SIG-M5 (cell line): ENCODE data around the gene CHCHD6.

Source experiments
- DNase-seq: peaks from one replicate; lab custom pipeline; 2025; lab: John Stamatoyannopoulos, UW

CHCHD6 gene

DNA sequence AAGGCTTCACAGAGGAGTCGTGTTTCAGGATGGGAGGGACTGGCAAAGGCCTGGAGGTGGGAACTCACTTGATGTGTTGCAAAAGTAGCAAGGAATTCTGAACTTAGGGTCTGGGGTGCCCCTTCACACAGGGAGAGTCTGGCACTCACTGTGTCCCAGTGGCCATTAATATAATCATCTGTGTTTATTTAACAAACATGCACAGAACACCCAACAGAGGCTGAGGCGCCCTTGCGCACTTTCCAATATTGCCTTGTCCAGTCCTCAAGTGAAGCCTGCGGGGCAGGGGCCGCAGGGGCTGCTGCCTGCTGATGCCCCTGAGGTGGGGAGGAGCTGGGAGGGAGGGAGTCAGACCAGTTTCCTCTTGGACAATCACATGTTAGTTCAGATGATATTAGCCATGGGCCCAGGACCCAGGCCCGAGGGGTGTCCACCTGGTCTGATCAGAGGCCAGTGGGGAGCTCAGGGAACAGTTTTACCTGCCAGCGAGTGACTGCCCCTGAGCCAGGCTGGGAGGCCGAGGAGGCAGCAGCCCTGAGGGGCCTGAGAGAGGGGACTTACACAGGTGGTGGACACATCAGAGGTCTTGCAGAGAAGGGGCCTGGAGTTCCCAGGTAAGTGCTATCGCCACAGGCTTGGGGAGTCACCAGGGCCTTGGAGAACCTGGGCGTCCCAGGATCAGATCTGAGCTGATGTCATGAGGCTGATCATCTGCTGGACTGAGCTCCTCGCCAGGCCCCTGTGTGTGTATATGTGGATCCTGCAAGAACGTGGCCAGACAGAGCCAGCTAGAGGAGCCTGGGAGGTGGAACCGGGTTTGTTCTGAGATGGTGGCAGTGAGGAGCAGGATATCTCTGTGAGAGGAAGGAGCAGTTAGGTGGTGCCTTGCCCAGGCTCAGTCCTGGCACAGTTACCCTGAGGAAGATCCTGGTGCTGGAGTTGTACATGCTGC is 35.3 kb upstream of the CHCHD6 start:
- DNase-seq = no peak

DNA sequence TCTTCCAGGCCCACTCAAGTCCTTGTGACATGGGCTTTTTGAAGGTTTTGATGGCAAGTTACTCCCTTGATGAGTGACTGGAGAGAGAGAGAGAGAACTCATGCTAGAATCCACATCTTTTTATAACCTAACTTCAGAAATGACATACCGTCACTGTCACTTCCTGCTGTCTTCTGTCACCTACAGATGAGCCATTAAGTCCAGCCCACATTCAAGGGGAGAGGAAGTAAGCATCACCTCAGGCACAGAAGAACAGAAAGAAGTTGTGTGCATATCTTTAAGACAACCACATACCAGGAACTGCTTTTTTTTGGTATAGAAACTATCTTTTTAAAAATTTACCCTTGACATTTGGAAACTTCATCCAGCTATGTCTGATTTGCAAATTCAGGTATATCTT is 32.5 kb upstream of the CHCHD6 start:
- DNase-seq = no peak

DNA sequence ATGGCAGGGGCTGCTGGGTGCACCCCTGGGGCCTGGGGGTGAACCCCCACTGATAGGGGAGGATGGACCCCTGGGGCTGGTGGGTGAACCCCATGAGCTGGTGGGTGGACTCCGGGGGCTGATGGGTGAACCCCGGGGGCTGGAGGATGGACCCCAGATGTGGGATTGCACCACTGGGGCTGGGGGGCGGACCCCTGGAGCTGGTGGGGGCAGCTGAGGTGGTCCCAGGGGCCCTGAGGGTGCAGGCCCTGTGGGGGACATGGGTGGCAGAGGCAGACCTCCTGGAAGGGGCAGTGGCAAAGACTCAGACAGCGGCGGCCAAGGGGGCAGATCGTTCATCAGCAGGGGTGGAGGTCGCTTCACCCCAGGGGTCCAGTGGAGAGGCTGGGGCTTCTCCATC is 31.7 kb upstream of the CHCHD6 start:
- DNase-seq = no peak

DNA sequence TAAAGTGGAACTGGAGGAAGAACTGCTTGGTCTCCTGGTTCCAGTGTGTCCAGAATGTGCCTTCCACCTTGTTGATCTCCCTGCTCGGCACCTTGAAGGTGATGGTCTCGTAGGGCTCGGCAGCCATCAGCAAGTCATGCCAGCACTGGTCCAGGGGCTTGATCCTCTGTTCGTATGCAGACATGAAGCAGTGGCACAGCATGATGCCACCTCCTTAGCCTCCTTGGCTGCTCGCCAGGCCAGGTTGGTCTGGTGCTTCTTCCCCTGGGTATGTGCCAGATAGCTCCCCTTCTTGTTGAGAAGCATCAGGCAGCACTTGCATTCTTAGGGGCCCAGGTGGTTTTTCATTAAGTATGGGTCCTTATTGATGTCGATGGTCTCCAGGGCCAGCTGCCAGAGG is 31.3 kb upstream of the CHCHD6 start:
- no peak for DNase-seq

DNA sequence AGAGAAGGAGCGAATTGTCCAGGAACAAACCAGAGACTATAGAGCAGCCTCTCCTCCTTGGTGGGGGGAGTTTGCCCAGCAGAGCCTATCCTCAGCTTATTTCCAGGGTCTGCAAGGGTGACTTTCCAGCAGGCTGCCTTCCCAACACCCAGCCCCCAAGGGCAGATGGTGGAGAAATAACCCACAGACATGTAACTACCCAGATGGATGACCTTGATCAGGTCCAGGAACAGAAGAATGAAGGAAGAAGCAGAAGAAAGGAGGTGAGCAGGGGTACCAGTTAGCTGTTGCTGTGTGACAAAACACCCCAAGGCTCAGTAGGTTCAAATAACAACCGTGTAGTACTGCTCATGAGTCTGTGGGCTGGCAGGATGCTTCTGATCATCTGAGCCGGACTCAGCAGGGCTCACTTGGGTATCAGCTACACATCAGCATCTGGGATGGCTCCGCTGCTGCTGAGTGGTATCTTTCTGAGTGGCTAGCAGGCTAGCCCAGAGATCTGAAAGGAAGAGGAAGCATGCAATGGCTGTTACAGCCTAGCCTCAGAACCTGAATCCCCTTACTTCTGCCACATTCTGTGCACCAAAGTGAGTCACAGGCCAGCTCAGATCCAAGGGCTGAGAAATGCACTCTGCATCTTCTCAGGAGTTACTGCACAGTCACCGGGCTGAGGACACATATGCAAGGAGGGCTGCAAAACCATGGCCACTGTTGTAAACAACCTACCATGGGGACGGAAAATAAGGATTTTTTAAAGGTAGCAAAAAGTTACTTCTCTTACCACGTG is 26.9 kb upstream of the CHCHD6 start:
- no peak for DNase-seq

DNA sequence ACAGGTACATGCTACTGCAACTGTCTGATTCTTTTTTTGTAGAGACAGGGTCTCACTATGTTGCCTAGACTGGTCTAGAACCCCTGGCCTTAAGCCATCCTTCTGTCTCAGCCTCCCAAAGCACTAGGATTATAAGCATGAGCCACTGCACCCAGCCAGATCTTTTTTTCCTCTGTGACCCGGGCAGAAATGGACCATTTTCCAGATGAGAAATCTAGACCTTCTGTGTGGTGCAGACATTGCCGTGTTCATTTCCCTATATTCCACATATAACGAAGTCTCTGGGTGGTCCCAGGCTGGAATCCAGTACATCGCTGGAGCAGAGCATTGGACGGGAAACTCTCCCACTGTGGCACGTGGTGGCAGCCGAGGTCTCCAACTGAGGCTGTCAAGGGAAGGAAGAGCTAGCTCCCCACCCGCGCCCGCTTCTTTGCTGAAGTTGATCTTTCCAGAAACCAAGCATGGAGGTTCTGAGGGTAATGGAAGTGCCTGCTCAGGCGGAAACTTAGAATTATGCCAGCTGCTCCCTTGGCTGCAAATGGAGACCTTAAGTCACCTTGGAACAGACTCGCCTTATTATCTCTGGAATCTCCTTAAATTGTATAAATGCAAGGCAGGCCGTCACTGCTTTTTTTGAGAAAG is 26.1 kb upstream of the CHCHD6 start:
- no peak for DNase-seq

DNA sequence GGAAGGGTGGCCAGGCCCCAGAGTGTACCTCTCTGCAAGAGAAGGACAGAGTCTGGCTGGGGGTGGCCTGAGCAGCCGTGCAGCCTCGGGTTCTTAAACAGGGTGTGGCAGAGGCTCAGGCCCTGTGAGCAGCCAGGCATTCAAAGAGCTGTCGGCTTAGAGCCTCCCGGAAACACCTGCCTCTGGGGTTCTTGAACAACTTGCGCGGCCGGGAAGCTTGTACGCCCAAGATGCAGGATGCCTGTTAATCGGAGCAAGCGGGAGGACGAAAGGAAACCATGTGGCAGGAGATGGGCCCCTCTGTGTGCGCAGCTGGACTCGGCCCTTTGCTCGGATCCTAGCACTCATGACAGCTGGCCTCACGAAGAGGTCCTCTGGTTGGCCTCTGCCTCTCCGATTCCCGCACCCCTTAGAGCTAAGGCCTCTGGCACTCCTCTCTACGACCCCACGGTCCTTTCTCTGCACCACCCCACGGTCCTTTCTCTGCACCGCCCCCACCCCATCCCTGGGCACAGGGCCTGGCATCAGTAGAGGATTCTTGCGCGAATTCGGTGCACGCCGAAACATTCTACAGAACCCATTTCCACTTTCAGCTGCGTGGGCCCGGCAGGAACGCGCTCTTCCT is 25.2 kb upstream of the CHCHD6 start:
- DNase-seq = no peak

DNA sequence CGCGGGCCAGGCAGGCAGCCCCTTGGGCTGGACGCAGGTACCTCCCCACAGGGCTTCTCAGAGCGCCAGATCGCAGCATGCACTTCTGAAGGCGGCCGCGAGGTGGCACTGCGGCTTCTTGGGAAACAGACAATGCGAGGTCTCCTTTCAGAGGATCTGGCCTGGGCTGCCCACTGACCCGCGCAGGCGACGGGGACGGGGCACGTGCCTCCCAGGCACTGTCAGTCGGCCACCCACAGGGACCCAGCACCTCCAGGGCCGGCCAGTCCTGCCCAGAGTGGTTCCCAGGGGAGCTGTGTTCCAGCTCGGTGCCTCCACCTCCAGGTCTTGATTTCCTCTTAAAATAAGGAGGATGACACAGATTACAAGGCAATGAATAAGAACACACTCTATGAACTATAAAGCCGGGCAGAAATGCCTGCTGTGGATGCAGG is 24.7 kb upstream of the CHCHD6 start:
- DNase-seq = no peak

DNA sequence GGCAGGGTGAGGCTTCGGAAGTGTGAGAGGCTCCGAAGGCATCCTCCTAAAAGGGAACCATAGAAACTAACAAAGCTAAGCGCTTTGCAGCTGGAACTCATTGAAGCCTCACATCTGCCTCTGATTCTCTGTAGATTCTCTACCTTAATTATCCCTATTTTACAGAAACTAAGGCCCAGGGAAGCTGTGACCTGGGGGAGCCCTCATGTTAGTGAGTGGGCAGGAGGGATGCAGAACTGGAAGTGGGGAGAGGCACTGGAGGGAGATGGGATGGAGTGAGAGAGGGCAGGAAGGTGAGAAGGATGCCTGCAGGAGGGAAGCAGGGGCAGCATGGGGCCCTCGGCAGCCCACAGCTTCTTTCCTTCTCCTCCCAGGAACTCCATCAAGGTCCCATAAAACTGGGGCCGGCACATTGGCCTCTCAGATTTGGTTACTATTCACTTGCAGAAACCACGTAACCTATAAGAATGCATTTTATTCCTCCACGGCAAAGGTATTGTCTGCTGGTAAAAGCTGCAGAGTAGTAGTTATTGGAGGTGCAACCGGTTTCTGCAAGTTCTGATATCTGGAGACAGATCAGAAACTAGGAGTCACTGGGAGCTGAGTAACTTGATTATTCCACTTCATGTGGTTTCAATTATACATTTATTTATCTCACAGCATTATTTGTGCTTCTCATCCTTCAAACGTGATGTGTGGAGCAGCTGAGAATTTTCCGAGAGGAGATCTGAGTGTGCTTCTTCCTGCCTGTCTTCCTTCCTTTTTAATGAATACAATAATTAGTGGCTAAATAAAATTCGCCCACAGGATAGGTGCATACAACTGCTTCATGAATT is 24.0 kb upstream of the CHCHD6 start:
- no peak for DNase-seq

DNA sequence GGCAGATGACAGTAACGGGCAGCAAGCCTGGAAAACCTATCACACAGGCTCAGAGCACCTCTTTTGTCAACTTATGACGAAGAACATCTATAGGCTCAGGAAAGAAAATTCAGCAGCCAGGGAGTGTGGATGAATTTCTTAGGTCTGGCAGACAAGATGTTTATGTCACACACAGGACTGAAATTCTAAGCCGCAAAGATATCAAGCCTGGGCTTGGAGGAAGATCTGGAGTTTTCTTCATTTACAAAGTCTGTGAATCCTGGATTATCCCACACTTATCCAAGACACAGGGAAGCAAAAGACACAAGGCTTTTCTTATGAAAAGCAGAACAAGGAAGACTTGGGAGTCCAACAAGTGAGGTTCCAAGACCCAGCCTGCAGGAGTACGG is 23.4 kb upstream of the CHCHD6 start:
- DNase-seq = no peak

DNA sequence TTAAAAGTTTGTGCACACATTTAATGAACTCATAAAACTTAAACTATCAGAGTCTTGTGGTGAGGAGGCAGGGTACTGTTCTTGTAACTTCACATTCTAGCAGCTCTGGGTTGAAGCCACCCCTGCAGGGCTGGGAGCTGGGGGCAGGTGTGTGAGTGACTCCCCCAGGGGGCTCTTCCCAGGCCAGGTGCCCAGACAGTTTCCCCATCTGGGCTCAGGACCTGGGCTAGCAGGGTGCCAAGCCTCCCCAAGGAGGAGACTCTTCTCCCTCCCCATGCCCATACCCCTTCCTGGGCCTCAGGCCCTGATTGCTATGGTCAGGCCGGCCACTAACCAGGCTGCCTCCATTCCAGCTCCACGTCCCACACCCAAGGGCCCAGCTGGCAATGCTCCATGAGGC is 22.0 kb upstream of the CHCHD6 start:
- no peak for DNase-seq

DNA sequence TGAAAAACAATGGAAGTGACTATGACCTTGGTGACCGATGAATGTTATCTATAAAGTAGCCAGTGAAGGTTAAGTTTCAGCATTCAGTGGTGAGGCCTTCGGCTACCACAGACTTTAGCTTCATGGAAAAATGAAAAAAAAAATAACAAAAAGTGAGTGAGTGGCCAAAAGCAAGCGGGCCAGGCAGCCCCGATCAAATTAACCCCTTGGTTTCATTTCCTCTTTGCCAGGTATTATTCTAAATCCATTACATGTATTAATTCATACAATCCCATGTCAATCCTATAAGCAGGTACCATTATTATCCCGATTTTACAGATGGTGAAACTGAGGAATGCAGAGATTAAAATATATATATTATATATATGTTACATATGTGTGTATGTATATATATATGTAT is 21.0 kb upstream of the CHCHD6 start:
- no peak for DNase-seq

DNA sequence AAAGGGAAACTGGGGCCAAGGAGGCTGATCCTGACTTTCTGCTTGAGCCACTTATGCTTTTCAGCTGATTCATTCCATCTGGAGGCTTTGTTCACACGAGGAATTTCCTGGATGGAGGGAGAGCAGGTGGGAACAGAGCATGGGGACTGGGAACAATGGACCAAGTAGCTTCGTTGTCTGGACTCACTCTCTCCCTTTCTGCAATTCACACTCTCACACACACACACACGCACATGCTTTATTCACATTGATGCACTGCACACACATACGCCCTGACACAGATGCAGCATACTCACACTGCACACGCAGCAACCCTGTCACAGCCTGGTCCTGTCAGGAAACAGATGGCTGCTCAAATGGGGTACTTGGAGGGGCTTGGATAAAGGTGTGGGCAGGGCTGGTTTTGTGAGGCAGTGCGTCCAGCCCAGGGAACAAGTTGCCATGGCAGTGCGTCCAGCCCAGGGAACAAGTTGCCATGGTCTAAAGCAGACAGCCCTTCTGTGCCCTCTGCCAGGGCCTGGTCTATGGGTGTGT is 19.8 kb upstream of the CHCHD6 start:
- DNase-seq = no peak

DNA sequence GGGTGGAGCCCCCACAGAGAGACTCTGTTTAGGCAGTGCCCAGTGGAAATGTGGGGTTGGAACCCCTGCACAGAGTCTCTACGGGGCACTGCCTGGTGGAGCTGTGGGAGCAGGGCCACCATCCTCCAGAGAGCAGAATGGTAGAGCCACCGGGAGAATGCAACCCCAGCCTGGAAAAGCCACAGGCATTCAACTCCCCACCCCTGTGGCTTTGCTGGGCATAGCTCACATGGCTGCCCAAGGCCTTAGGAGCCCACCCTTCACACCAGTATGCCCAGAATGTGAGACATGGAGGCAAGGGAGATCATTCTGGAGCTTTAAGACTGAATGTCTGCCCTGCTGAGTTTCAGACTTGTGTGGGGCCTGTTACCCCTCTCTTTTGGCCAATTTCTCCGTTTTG is 19.0 kb upstream of the CHCHD6 start:
- DNase-seq = no peak

DNA sequence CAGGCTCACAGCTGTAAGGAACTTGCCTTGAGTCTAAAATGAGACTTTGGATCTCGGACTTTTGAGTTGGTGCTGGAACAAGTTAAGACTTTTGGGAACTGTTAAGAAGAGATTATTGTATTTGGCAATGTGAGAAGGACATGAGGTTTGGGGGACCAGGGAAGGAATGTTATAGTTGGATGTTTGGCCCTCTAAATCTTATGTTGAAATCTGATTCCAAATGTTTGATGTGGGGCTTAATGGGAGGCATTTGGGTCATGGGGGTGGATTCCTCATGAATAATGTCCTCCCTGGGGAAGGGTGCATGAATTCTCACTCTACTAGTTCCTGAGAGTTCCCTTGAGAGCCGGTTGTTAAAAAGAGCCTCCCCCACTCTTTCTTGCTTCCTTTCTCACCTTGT is 18.5 kb upstream of the CHCHD6 start:
- no peak for DNase-seq

DNA sequence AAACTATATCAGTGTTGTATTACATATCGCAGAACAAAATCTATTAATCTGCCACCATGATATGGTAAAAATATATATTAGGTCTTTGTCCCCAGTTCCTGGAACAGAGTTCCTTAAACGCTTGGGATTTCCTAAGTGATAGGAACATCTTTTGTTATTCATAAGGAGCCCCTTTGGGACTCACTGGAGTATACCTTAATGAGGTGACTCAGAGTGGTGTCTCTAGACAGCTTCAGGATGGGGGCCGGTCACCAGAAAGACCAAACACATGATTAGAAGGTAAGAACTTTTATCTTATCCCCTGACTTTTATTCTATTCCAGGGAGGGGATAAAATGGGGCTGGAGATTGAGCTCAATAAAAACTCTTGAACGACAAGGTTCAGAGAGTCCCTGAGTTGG is 12.3 kb upstream of the CHCHD6 start:
- no peak for DNase-seq

DNA sequence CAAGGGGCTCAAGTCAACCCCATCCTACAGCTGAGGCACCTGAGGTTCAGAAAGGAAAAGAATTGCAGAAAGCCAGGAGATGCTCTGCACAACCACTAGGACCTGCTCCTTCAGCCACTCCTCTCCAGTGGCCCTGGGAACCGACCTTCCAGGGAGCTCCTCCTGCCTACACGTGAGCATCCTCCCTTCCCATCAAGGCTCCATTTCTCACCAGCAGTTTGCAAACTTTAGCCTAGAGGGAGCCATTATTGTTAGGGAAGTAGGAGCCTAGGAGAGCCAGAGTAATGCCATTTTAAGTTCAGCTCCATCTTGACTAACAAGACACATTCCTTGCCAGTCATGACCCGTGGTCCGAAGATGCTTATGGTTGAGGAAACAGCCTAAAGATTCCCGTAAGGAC is 11.2 kb upstream of the CHCHD6 start:
- no peak for DNase-seq

DNA sequence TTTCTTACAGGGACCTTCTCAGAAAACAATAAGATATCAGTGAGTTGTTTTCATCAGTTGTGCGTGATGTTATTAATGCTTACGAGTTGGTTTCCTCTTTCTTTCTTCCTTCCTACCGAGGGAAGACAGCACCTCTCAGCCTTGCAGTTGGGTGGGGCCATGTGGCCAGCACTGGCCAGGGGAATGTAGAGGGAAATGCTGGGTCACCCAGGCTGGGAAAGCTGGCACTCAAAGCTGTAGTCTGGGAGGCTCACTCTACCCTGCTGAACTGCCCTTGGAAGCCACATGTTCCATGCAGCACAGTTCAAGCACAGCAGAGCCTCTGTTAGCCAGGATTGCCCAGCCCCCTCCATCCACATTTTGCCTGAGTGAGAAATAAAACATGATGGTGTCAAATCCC is 10.1 kb upstream of the CHCHD6 start:
- DNase-seq = no peak

DNA sequence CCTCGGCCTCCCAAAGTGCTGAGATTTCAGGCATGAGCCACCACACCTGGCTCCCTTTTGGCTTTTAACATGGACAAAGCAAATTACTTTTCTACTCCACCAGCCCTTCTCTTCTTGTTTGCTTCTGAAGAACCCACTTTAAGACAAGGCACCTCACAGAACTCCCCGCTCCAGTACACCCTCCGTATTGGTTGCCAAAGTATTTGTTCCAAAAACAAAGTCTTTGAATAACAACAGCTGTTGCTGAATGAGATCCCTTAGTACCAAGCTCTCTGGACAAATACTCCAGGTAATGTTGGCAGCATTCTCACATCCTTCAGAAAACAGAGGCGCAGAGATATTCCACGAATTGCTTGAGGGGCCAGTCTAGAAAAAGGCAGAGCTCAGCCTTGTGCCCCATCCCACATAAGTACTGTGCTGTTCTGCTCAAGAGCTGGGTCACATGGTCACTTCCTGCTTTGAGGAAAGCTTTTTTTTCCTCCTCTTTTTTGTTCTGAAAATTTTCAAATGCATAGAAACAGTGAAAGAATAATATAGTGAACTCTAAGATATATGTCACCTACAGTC is 7.3 kb upstream of the CHCHD6 start:
- no peak for DNase-seq

DNA sequence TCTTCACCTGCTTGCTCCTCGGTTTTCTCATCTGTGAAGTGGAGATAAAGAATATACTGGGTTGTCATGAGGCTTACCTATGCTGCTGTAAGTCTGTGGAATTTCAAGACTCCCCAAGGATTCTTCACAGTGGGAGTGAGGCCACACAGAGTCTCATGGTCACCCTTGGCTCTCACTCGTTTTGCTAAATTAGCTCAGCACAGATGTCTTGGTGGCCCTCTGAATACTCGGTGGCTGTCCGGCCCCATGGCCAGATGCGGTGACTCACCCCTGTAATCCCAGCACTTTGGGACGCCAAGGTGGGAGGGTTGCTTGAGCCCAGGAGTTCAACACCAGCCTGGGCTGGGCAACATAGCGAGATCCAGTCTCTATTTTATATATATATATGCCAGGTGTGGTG is 5.0 kb upstream of the CHCHD6 start:
- no peak for DNase-seq
